GM20431 (cell line): Measurements from ENCODE around the gene TMEM121.

Source experiments
- in situ Hi-C: fragments of 300-500 bp; cut with MseI, MboI; formaldehyde crosslinking; loops from one replicate; pipeline ENCODE4 v1.15.0; 2020; ENCODE audit warnings: low sequenced_read_pairs; ENCODE audit not compliant: unreplicated experiment

TMEM121 gene

GRCh38 chr14:105536691-105537579, 10.6 kb downstream of the TMEM121 start:
- in situ Hi-C loops, result loop anchor here (25.0 kb wide), 3 partner anchors 125 to 600 kb away; no protein-coding TSS in a partner anchor

- in situ Hi-C loops, result loop anchor here (25.0 kb wide), 3 partner anchors 124 to 599 kb away; no protein-coding TSS in a partner anchor
Observed at GRCh38 chr14:105537580-105538474, 11.4 kb downstream of the TMEM121 start.

DNA sequence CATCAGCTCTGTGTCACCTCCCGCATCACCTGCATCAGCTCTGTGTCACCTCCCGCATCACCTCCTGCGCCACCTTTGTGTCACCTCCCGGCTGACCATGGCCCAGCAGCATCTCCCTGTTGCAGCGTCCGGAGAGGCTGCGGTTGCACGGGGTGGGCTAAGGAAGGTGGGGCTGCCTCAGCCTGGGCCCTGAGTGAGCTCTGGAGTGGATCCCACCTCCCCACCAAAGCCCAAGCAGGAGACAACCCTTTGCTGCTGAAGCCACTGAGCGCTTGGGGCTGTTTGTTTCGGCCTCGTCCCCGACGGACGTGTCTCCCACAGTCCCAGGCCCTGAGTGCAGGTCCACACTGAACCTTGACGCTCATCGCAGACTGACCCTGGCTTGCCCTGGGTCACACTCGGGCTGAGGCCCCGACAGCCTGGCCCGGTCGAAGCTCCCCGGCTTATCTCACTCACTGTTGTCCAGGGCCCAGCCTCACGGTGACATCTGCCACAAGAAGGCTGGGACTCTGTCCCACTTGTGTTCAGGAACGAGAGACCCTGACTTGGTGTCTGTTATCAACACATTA, 12.2 kb downstream of the TMEM121 start:
- in situ Hi-C loops, result loop anchor here (25.0 kb wide), 3 partner anchors 124 to 599 kb away; no protein-coding TSS in a partner anchor

GRCh38 chr14:105540811-105541210, 14.4 kb downstream of the TMEM121 start:
- in situ Hi-C loops, result loop anchor here (25.0 kb wide), 3 partner anchors 121 to 596 kb away; no protein-coding TSS in a partner anchor

DNA sequence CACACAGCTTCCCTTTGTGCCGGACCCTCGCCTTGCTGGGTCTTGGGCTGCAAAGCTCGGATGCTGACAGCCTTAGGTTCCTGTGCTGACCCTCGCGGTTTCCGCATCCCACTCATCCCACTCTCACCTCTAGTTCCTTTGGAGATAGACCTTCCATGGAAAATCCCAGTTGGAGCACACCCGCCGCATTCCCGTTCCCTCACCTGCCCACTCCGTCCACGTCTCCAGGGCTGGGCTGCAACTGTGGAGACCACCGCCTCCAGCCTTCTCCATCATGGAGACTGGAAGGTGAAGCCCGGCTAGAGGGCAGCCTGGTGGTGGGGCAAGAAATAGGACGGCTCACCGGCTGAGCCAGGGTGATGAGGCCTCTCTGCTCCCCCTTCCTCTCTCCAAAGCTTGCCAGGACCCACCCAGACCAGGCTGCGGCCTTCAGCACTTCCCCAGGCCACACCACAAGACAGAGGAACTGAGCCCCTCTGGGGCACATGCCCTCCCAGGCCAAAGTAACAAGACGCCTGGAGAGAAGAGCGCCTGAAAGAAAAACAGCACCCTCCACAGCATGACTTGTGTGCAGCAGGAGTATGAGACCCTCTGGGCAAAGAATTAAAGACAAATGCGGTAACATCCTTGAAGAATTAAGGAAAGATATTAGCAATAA, 15.0 kb downstream of the TMEM121 start:
- in situ Hi-C loops, result loop anchor here (25.0 kb wide), 3 partner anchors 121 to 596 kb away; no protein-coding TSS in a partner anchor

- in situ Hi-C loops, result loop anchor here (25.0 kb wide), 3 partner anchors 117 to 592 kb away; no protein-coding TSS in a partner anchor
Observed at GRCh38 chr14:105545676-105546075, 19.3 kb downstream of the TMEM121 start.

DNA sequence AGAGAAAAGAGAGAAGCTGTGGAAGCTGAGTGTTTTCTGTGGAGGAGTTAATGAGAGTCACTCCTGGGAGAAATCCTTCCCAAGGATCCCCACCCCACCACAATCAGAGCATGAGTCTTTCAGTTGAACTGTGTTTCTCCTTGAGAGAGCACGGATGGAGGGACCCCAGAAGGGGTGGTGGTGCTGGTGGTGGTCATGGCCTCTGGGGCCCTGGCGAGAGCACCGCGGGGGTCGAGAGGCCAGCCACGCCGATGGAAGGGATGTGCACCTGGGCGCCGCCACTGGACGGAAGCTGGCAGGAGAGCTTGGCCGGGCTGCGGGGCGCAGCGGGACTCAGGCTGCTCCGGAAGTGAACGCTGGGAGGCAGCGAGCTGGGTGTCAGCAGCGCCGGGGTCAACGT, 20.0 kb downstream of the TMEM121 start:
- in situ Hi-C loops, result loop anchor here (25.0 kb wide), 3 partner anchors 116 to 591 kb away; no protein-coding TSS in a partner anchor

DNA sequence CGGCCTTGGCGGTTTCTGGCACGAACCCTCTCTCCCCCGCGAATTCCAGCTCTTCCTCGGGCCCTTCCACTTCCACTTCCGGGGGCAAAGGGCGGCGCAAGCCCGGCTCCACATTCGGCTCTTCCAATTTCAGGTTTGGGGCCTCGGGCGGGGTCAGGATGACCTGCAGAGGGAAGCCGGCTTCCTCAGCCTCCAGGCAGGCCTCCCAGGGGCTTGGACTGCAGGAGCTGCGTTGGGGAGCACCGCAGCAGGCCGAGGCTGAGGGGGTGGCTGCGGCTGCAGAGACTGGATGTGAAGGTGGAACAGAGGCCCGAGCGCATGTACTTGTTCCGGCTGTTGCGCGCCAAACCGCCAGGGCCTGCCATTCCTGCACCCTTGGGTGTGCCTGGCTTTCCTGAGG, 20.7 kb downstream of the TMEM121 start:
- in situ Hi-C loops, result loop anchor here (25.0 kb wide), 3 partner anchors 115 to 590 kb away; no protein-coding TSS in a partner anchor

DNA sequence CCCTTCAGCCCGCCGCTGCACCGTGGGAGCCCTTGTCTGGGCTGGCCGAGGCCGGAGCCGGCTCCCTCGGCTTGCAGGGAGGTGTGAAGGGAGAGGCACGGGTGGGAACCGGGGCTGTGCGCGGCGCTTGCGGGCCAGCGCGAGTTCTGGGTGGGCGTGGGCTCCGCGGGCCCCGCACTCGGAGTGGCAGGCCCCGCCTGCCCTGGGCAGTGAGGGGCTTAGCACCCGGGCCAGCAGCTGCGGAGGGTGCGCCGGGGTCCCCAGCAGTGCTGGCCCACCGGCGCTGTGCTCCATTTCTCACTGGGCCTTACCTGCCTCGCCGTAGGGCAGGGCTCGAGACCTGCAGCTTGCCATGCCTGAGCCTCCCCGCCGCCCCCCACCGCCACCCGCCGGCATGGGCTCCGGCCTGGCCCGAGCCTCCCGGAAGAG, 21.4 kb downstream of the TMEM121 start:
- in situ Hi-C loops, result loop anchor here (25.0 kb wide), 3 partner anchors 115 to 590 kb away; no protein-coding TSS in a partner anchor

DNA sequence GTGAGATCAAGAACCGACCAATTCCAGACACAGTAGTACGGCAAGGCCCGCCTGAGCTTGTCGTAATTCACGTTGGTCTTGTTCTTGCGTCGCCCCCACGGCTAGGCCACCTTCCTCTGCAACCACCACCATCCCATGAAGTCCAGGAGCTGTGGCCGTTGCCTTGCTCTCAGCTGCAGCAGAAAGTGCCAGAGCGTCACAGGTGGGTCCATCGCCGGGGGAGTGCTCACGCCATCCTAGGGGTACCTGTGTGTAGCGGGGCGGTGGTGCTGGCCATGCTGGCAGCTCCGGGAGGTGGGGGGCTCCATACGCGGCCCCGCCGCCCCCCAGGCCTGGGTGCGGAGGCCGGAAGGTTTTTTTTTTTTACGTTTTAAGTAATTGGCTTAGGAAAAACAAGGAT, 23.1 kb downstream of the TMEM121 start:
- in situ Hi-C loops, result loop anchor here (25.0 kb wide), 3 partner anchors 113 to 588 kb away; no protein-coding TSS in a partner anchor

GRCh38 chr14:105554022-105554421, 27.6 kb downstream of the TMEM121 start:
- in situ Hi-C loops, result loop anchor here (25.0 kb wide), 1 partner anchor 433 kb away; no protein-coding TSS in a partner anchor

DNA sequence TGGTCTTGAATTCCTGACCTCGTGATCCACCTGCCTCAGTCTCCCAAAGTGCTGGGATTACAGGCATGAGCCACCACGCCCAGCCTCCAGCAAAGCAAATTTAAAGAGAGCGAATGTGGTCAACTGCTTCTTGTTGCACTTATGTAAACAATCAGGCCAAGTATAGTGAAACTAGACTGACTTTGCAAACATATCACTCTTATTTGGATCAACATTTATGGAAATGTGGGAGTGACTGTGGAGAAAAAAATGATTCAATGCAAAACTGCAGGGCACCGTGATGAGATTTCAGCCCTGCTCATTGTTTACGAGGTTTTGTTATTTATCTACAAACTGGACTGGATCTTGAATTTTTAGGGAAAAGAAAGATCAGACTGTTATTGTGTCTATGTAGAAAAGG, 28.1 kb downstream of the TMEM121 start:
- in situ Hi-C loops, result loop anchor here (25.0 kb wide), 1 partner anchor 433 kb away; no protein-coding TSS in a partner anchor

DNA sequence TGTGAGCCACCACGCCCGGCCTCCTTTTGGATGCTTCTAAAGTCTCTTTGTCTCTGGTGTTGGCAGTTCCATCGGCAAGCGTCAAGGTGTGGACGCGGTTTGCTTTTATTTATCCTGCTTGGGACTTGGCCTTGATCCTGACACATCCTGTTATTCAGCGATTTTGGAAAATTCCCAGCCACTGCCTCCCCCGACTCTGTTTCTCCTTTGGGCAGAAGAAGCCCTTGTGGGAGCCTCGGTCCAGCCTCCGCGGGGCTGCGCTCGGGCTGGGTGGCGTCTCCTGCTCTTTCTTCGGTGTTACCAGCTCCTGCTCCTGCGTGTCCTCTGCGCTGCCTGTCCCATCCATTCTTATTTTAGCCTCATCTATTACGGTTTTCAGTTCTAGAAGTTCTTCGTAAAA, 31.3 kb downstream of the TMEM121 start:
- in situ Hi-C loops, result loop anchor here (25.0 kb wide), 1 partner anchor 430 kb away; no protein-coding TSS in a partner anchor

GRCh38 chr14:105558449-105559154, 32.2 kb downstream of the TMEM121 start:
- in situ Hi-C loops, result loop anchor here (25.0 kb wide), 1 partner anchor 429 kb away; no protein-coding TSS in a partner anchor

DNA sequence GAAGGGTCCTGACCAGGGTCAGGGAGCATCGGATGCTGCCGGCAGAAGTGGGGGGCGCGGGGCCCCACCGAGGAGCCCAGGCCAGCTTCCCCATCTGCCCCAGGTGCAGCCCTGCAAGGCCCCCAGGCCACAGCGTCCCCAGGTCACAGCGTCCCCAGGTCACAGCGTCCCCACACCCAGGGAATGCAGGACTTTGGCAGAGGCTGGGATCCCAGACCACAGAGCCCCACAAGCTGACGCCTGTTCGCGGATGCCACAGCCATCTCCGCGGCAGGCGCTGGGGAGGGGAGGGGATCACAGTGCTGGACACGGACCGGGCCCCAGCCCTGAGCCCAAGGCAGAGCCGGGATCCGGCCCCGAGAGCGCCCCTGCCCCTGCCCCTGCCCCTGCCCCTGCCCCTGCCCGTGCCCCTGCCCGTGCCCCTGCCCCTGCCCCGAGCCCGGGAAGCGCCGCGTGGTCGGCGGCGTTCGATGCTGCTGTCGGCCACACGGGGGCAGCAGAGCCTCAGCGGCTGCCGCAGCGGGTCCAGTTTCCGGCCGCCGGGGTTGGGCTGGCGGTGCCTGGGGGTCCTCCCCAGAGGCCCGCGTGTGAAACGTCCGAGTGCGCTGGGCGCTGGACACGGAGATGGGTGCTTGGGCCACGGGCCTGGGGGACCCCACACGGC, 33.1 kb downstream of the TMEM121 start:
- in situ Hi-C loops, result loop anchor here (25.0 kb wide), 1 partner anchor 428 kb away; no protein-coding TSS in a partner anchor

- in situ Hi-C loops, result loop anchor here (25.0 kb wide), 1 partner anchor 427 kb away; no protein-coding TSS in a partner anchor
Observed at GRCh38 chr14:105560048-105560669, 33.8 kb downstream of the TMEM121 start.

DNA sequence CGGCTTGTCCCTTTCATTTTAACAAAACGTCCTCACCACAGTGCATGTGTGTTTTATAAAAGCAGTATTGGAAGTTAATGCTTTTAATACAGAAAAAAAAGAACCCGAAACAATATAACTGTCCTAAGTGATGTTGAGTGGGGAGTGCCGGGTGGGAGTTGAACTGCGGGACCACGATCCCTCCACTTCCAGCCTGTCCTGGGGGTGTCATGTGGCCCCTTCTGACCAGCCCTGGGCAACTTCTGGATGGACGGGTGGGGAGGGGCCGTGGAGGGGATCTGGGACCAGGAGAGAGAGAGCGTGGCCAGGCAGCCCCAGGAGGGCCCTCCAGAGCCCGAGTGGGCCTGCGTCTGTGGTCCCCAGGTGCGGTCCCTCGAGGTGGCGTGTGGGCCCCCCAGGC, 35.0 kb downstream of the TMEM121 start:
- in situ Hi-C loops, result loop anchor here (25.0 kb wide), 1 partner anchor 426 kb away; no protein-coding TSS in a partner anchor
